ENCODE measurements around the gene ATAD2B.

DNA sequence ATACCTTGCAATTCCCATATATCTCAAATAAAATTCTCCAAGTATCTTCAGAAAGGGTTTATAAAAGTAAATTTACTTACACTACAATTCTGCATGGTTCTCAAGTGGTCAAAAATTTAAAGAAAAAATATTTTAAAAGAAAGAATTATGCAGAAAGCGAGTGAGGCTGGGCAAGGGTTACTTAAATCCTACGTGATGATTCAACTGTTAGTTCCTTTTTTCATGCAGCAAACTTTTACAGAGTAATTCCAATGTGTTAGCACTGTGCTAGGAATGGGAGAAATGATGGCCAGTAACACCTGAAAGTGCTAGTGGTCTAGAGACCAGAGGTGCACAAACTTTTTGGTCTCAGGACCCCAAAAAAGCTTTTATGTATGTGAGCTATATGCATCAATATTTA is 133.4 kb downstream of the ATAD2B start:
- TF ChIP-seq POLR2A (IDR thresholded peaks at IDR 0.05; ENCODE audit: low read length): no peak
- no peak for TF ChIP-seq GATA1 (IDR thresholded peaks at IDR 0.05; ENCODE audit: low read depth, low read length)

Data from erythroblast (primary cell).